Fibroblast of upper back skin (primary cell): ENCODE data around the gene GIT2.
A peak's percentile ranks its signal among the peaks of the same experiment; 100 is the strongest.
"Not testable (repeated sequence)": the region's sequence is repeated elsewhere in the genome, so short reads cannot be mapped to it uniquely, and the experiment has no call there.

Source experiments
- DNase-seq: peaks from one replicate; pipeline ENCODE4 v3.0.0-alpha.2; 2013

The GIT2 gene

GRCh38 chr12:110005319-110005973 is 9.3 kb upstream of the GIT2 start:
- DNase-seq: no peak

- DNase-seq: no peak
Observed at GRCh38 chr12:110004598-110004997, 8.4 kb upstream of the GIT2 start.

GRCh38 chr12:110002676-110003515 is 6.7 kb upstream of the GIT2 start:
- DNase-seq: peak; percentile 29

- DNase-seq: peak; percentile 89
Observed at GRCh38 chr12:110001596-110001995, 5.4 kb upstream of the GIT2 start.

- peak; percentile 36 for DNase-seq
Observed at GRCh38 chr12:109999983-110000505, 3.9 kb upstream of the GIT2 start.

GRCh38 chr12:109999649-109999971 is 3.4 kb upstream of the GIT2 start:
- DNase-seq: no peak

GRCh38 chr12:109998904-109999648 is 2.9 kb upstream of the GIT2 start, which contains the start of gene ANKRD13A:
ANKRD13A (plus strand) TSS chr12:109999430; CDS start chr12:109999689, 259 bp downstream.
- peak; percentile 94 for DNase-seq

- DNase-seq: peak; percentile 59
Observed at GRCh38 chr12:109998241-109998903, 2.2 kb upstream of the GIT2 start.

GRCh38 chr12:109997393-109997792 is 1.2 kb upstream of the GIT2 start:
- no peak for DNase-seq

GRCh38 chr12:109996483-109996853 is 300 bp upstream of the GIT2 start:
- DNase-seq: no peak

GRCh38 chr12:109995361-109995685 is 845 bp downstream of the GIT2 start:
- no peak for DNase-seq

GRCh38 chr12:109994401-109995175 is 1.6 kb downstream of the GIT2 start:
- no peak for DNase-seq

- DNase-seq: peak; percentile 38
Observed at GRCh38 chr12:109993091-109993490, 3.1 kb downstream of the GIT2 start.

GRCh38 chr12:109991586-109991985 is 4.6 kb downstream of the GIT2 start:
- no peak for DNase-seq

GRCh38 chr12:109989380-109989779 is 6.8 kb downstream of the GIT2 start:
- no peak for DNase-seq

GRCh38 chr12:109988903-109989302 is 7.3 kb downstream of the GIT2 start:
- DNase-seq: no peak

- no peak for DNase-seq
Observed at GRCh38 chr12:109988274-109988673, 7.9 kb downstream of the GIT2 start.

GRCh38 chr12:109987615-109988014 is 8.6 kb downstream of the GIT2 start:
- DNase-seq: no peak

- DNase-seq: not testable (repeated sequence)
Observed at GRCh38 chr12:109986236-109986635, 9.9 kb downstream of the GIT2 start.

GRCh38 chr12:109983432-109984142 is 12.6 kb downstream of the GIT2 start:
- no peak for DNase-seq

- peak; percentile 71 for DNase-seq
Observed at GRCh38 chr12:109982210-109982609, 14.0 kb downstream of the GIT2 start.

- no peak for DNase-seq
Observed at GRCh38 chr12:109981311-109981710, 14.9 kb downstream of the GIT2 start.
